Astrocyte (in vitro differentiated cells and primary cell): Measurements from ENCODE around the gene MEIKIN. TPM values are rescaled to one million over a fixed set of nuclear protein-coding genes. Genes with fewer than 3 reads are reported as not detected.
"Not testable (repeated sequence)": the region's sequence is repeated elsewhere in the genome, so short reads cannot be mapped to it uniquely, and the experiment has no call there.

Source experiments
- DNase-seq: peaks from one replicate; pipeline ENCODE4 v3.0.0-alpha.2; 2010; ENCODE audit warnings: low read depth
- FAIRE-seq: peaks from 2 replicates; lab custom pipeline; 2011; peaks lifted over from hg19 to GRCh38; lab: Jason Lieb, UNC
- H2AFZ ChIP-seq: 2 replicates; pipeline ENCODE4 v1.6.0; 2012; ENCODE audit warnings: low read depth, low read length, inconsistent platforms
- H3K27ac ChIP-seq: 2 replicates; pipeline ENCODE4 v1.5.1; 2011; ENCODE audit warnings: low read depth, low read length, inconsistent platforms
- H3K27me3 ChIP-seq: 2 replicates; pipeline ENCODE4 v1.6.0; 2011; ENCODE audit warnings: low read length, inconsistent platforms; ENCODE audit not compliant: insufficient read depth
- H3K36me3 ChIP-seq: 2 replicates; pipeline ENCODE4 v1.5.1; 2011; ENCODE audit warnings: low read length, inconsistent platforms; ENCODE audit not compliant: insufficient read depth
- H3K4me1 ChIP-seq: 2 replicates; pipeline ENCODE4 v1.5.1; 2011; ENCODE audit warnings: low read length, inconsistent platforms; ENCODE audit not compliant: insufficient read depth
- H3K4me2 ChIP-seq: 2 replicates; pipeline ENCODE4 v1.6.0; 2012; ENCODE audit warnings: low read length, inconsistent platforms
- H3K4me3 ChIP-seq: 2 replicates; pipeline ENCODE4 v1.5.1; 2011; ENCODE audit warnings: low read depth, mild to moderate bottlenecking, low read length, inconsistent platforms; ENCODE audit not compliant: insufficient read depth
- H3K79me2 ChIP-seq: 2 replicates; pipeline ENCODE4 v1.6.0; 2012; ENCODE audit warnings: mild to moderate bottlenecking, low read length, inconsistent platforms; ENCODE audit not compliant: insufficient read depth
- H3K9ac ChIP-seq: 2 replicates; pipeline ENCODE4 v1.6.0; 2012; ENCODE audit warnings: mild to moderate bottlenecking, low read length, inconsistent platforms
- H3K9me3 ChIP-seq: 2 replicates; pipeline ENCODE4 v1.5.1; 2012; ENCODE audit warnings: low read depth, mild to moderate bottlenecking, low read length, inconsistent platforms; ENCODE audit not compliant: insufficient read depth
- H4K20me1 ChIP-seq: 2 replicates; pipeline ENCODE4 v1.6.0; 2012; ENCODE audit warnings: low read length, inconsistent platforms; ENCODE audit not compliant: insufficient read depth
- H3K27ac Mint-ChIP-seq: one replicate; pipeline ENCODE4 v1.8.0; 2021; ENCODE audit warnings: mild to moderate bottlenecking, mixed read lengths; ENCODE audit not compliant: unreplicated experiment
- H3K27me3 Mint-ChIP-seq: one replicate; pipeline ENCODE4 v1.8.0; 2021; ENCODE audit warnings: low read depth, mixed read lengths; ENCODE audit not compliant: unreplicated experiment
- H3K36me3 Mint-ChIP-seq: one replicate; pipeline ENCODE4 v1.8.0; 2021; ENCODE audit warnings: low read depth, mixed read lengths; ENCODE audit not compliant: unreplicated experiment
- H3K4me1 Mint-ChIP-seq: one replicate; pipeline ENCODE4 v1.8.0; 2021; ENCODE audit warnings: low read depth, mixed read lengths; ENCODE audit not compliant: unreplicated experiment
- H3K4me3 Mint-ChIP-seq: one replicate; pipeline ENCODE4 v1.8.0; 2021; ENCODE audit warnings: mild to moderate bottlenecking, moderate library complexity, mixed read lengths; ENCODE audit not compliant: unreplicated experiment
- H3K9me3 Mint-ChIP-seq: one replicate; pipeline ENCODE4 v1.8.0; 2021; ENCODE audit warnings: mild to moderate bottlenecking, mixed read lengths; ENCODE audit not compliant: unreplicated experiment
- CTCF ChIP-seq: IDR thresholded peaks from 2 replicates; pipeline ENCODE4 v1.5.1; 2011; ENCODE audit warnings: low read depth, mild to moderate bottlenecking, inconsistent platforms, low read length, moderate library complexity; ENCODE audit not compliant: insufficient read depth
- EZH2 ChIP-seq: IDR thresholded peaks from 2 replicates; pipeline ENCODE4 v1.6.1; 2012; ENCODE audit warnings: mild to moderate bottlenecking, low read length, inconsistent platforms; ENCODE audit not compliant: insufficient read depth
- total RNA-seq: library from RNA; stranded (reverse); gene quantifications from 2 replicates; pipeline ENCODE4 v1.2.1, GENCODE V29; 2021

Gene MEIKIN
- total RNA-seq, 1 donor from 2014 or later, result not detected

- Histone ChIP-seq H2AFZ (no peak overlapping the region), H3K9ac (no peak overlapping the region), H3K79me2 (no peaks in the 10 kb centered on the region), H3K27ac (no peak overlapping the region), H4K20me1 (no peaks in the 10 kb centered on the region), H3K4me2 (no peak overlapping the region), H3K9me3 (no peaks in the 10 kb centered on the region), H3K36me3 (no peaks in the 10 kb centered on the region), H3K4me3 (no peak overlapping the region), H3K4me1 (no peaks in the 10 kb centered on the region), H3K27me3 (no peaks in the 10 kb centered on the region)
- no peaks in the 10 kb centered on the region for H3K27me3 Mint-ChIP-seq
- no peak for TF ChIP-seq CTCF
- TF ChIP-seq EZH2, result no peak
- H3K4me3 Mint-ChIP-seq, result no peak overlapping the region
- peaks cover 10% of the 10 kb centered on the region for H3K9me3 Mint-ChIP-seq
- no peaks in the 10 kb centered on the region for H3K36me3 Mint-ChIP-seq
- no peak for DNase-seq
- H3K27ac Mint-ChIP-seq, result no peak overlapping the region
- no peaks in the 10 kb centered on the region for H3K4me1 Mint-ChIP-seq
- FAIRE-seq, result no peak
Measured at GRCh38 chr5:131906668-131907067, 38.8 kb downstream of the MEIKIN start.

- not testable (repeated sequence) for H3K4me3 Mint-ChIP-seq, H3K27me3 Mint-ChIP-seq, H3K9me3 ChIP-seq, H3K4me3 ChIP-seq, H3K4me1 ChIP-seq, H3K36me3 Mint-ChIP-seq, H3K27ac ChIP-seq, DNase-seq, H3K4me1 Mint-ChIP-seq, H3K9ac ChIP-seq, H3K36me3 ChIP-seq, H3K79me2 ChIP-seq, H4K20me1 ChIP-seq, H2AFZ ChIP-seq, FAIRE-seq, H3K27ac Mint-ChIP-seq, H3K27me3 ChIP-seq, H3K4me2 ChIP-seq
- peaks cover 18% of the 10 kb centered on the region for H3K9me3 Mint-ChIP-seq
Measured at GRCh38 chr5:131902266-131902665, 43.2 kb downstream of the MEIKIN start.

GRCh38 chr5:131899686-131900085 is 45.8 kb downstream of the MEIKIN start:
- H3K4me1 Mint-ChIP-seq, result no peaks in the 10 kb centered on the region
- Histone ChIP-seq H4K20me1 (no peaks in the 10 kb centered on the region), H3K27me3 (no peaks in the 10 kb centered on the region), H3K9ac (no peak overlapping the region), H3K9me3 (no peaks in the 10 kb centered on the region), H3K36me3 (no peaks in the 10 kb centered on the region), H3K4me3 (no peak overlapping the region), H3K4me1 (no peaks in the 10 kb centered on the region), H3K79me2 (no peaks in the 10 kb centered on the region), H3K4me2 (no peak overlapping the region), H2AFZ (no peak overlapping the region), H3K27ac (no peak overlapping the region)
- no peak overlapping the region for H3K27ac Mint-ChIP-seq
- H3K9me3 Mint-ChIP-seq, result peaks cover 24% of the 10 kb centered on the region
- peaks cover 3% of the 10 kb centered on the region for H3K36me3 Mint-ChIP-seq
- no peak for FAIRE-seq
- no peak for DNase-seq
- no peak for TF ChIP-seq CTCF
- TF ChIP-seq EZH2, result no peak
- H3K4me3 Mint-ChIP-seq, result no peak overlapping the region
- peaks cover 5% of the 10 kb centered on the region for H3K27me3 Mint-ChIP-seq
